ENCODE data around the gene SCIMP. TPM values are rescaled to one million over a fixed set of nuclear protein-coding genes. Genes with fewer than 3 reads are reported as not detected.

The SCIMP gene
- total and polyA plus RNA-seq, 2 of the 13 experiments (the other 11 are each of a cell fraction or from before 2014, with no cell fraction given): not detected

GRCh38 chr17:5191541-5192417 lies 42.9 kb downstream of the SCIMP start, which contains the start of gene ZNF594 (continued):
- TF ChIP-seq HMGXB3 (CRISPR knock-in tag; IDR thresholded peaks at IDR 0.05; ENCODE audit: borderline replicate concordance): 0 out of 2 replicates have a peak, but pooled peaks have one; percentile 42
- TF ChIP-seq ZNF331 (CRISPR knock-in tag; IDR thresholded peaks at IDR 0.05): peak; percentile 18; the same call in 1 of the 2 replicates
- no peak for TF ChIP-seq SP1 (IDR thresholded peaks at IDR 0.05)
- peak; percentile 78 for TF ChIP-seq SP1 (CRISPR knock-in tag; IDR thresholded peaks at IDR 0.05)
- TF ChIP-seq DBP (CRISPR knock-in tag; IDR thresholded peaks at IDR 0.05; ENCODE audit: not compliant biosample characterization): no peak
- no peak for TF ChIP-seq RBAK (CRISPR knock-in tag; IDR thresholded peaks at IDR 0.05)
- peak; percentile 56; the same call in 1 of the 2 replicates for TF ChIP-seq ZMYM3 (CRISPR knock-in tag; IDR thresholded peaks at IDR 0.05)
- TF ChIP-seq FOSL2 (CRISPR knock-in tag; IDR thresholded peaks at IDR 0.05): peak; percentile 14; the same call in 1 of the 2 replicates
- peak; percentile 77 for TF ChIP-seq PATZ1 (CRISPR knock-in tag; IDR thresholded peaks at IDR 0.05)
- TF ChIP-seq JUN (CRISPR knock-in tag; IDR thresholded peaks at IDR 0.05): 0 out of 2 replicates have a peak, but pooled peaks have one; percentile 39
- TF ChIP-seq ZNF121 (CRISPR knock-in tag; IDR thresholded peaks at IDR 0.05): no peak
- peak; percentile 73 for TF ChIP-seq SIN3B (IDR thresholded peaks at IDR 0.05; ENCODE audit: low read length)
- TF ChIP-seq ZNF407 (CRISPR knock-in tag; IDR thresholded peaks at IDR 0.05; ENCODE audit: not compliant biosample characterization): no peak
